Sigmoid colon (tissue), 7 donors: ENCODE results near the gene COQ10B. TPM values are rescaled to one million over a fixed set of nuclear protein-coding genes. Genes with fewer than 3 reads are reported as not detected.

Experiments used
- DNase-seq: peaks from one replicate; pipeline ENCODE4 v3.0.0-alpha.2; 2019
- H3K27ac ChIP-seq, 4 donors: fragments of 200-600 bp; sonication (generic); one replicate each; pipeline ENCODE4 v1.5.1; 2016 to 2019; ENCODE audit warnings: mild to moderate bottlenecking in 1 of 4
- H3K27me3 ChIP-seq, 3 donors: fragments of 200-600 bp; sonication (generic); one replicate each; pipeline ENCODE4 v1.5.1; 2019; ENCODE audit warnings: mild to moderate bottlenecking in 1 of 3
- H3K36me3 ChIP-seq, 4 donors: fragments of 200-600 bp; sonication (generic); one replicate each; pipeline ENCODE4 v1.5.1; 2016 to 2019
- H3K4me1 ChIP-seq, 4 donors: fragments of 200-600 bp; sonication (generic); one replicate each; pipeline ENCODE4 v1.5.1; 2017 to 2019
- H3K4me3 ChIP-seq, 4 donors: fragments of 200-600 bp; sonication (generic); one replicate each; pipeline ENCODE4 v1.5.1; 2017 to 2019; ENCODE audit warnings: mild to moderate bottlenecking in 2 of 4, moderate library complexity in 1 of 4
- H3K9me3 ChIP-seq, 4 donors: fragments of 200-600 bp in 3 of 4; sonication (generic) in 3 of 4; one replicate each; pipeline versions ENCODE4 v1.5.1 to v1.6.1; 2013 to 2019
- CTCF ChIP-seq, 4 experiments: fragments of 450-650 bp in 3 of 4; fragments of 200-600 bp in 1 of 4; IDR thresholded peaks; one replicate each; pipeline ENCODE4 v1.5.1; 2016 to 2019; ENCODE audit warnings: antibody characterized with exemption in 4 of 4, mild to moderate bottlenecking in 3 of 4, moderate library complexity in 2 of 4
- EP300 ChIP-seq, 4 donors: sonication (generic); formaldehyde crosslinking; IDR thresholded peaks; one replicate each; pipeline ENCODE4 v1.6.1; 2017; ENCODE audit warnings: antibody characterized with exemption in 4 of 4
- POLR2A ChIP-seq, 2 donors: fragments of 450-650 bp; IDR thresholded peaks; one replicate each; pipeline ENCODE4 v1.6.1; 2016; ENCODE audit warnings: antibody characterized with exemption in 2 of 2, mild to moderate bottlenecking in 2 of 2, moderate library complexity in 2 of 2
- POLR2AphosphoS5 ChIP-seq, 4 donors: sonication (generic); formaldehyde crosslinking; IDR thresholded peaks; one replicate each; pipeline ENCODE4 v1.6.1; 2017; ENCODE audit warnings: antibody characterized with exemption in 4 of 4
- WGBS, 2 donors: extraction: QIAGEN DNeasy Blood & Tissue Kit; methylation state at CpG; one replicate each; pipeline ENCODE4 v1.1.7; 2013; 5-methylcytosine and 5-hydroxymethylcytosine counted together
- intact Hi-C: fragments of 100-400 bp; cut with DNase I; formaldehyde crosslinking; loops from one replicate; pipeline ENCODE4 v1.15.1; 2023
- polyA plus RNA-seq, 3 donors: library from polyadenylated mRNA; stranded (reverse); fragments of 200-250 nt; gene quantifications; one replicate each; pipeline ENCODE4 v1.2.3, GENCODE V29; 2013
- total RNA-seq, 4 donors: library from RNA; depleted of rRNA; stranded (reverse); fragments of >200 nt; gene quantifications; one replicate each; pipeline ENCODE4 v1.1.0, GENCODE V29; 2016
- donor health status: healthy with polysubstance abuse.
- donor health status: Bipolar disorder and iron deficiency.
- donor health status: healthy.

COQ10B gene
- total and polyA plus RNA-seq, 7 donors = 15.1 to 77.9 (median 35.0) TPM

GRCh38 chr2:197419438-197419837 is 33.9 kb upstream of the COQ10B start:
- no peak overlapping the region for H3K4me3 ChIP-seq
- H3K27ac ChIP-seq = no peak overlapping the region
- no peaks in the 10 kb centered on the region for H3K9me3 ChIP-seq
- H3K4me1 ChIP-seq = peaks cover 0 to 16% (median 4%) of the 10 kb centered on the region in 4 donors
- DNase-seq = no peak
- H3K27me3 ChIP-seq = no peaks in the 10 kb centered on the region
- peaks cover 17 to 93% (median 47%) of the 10 kb centered on the region in 4 donors for H3K36me3 ChIP-seq
- TF ChIP-seq POLR2A (IDR thresholded peaks at IDR 0.05) = no peak
- no peak for TF ChIP-seq POLR2AphosphoS5 (IDR thresholded peaks at IDR 0.05)
- no peak for TF ChIP-seq EP300 (IDR thresholded peaks at IDR 0.05)
- no peak for TF ChIP-seq CTCF (IDR thresholded peaks at IDR 0.05)
- intact Hi-C loops = no loop called here

- Histone ChIP-seq H3K9me3 (no peaks in the 10 kb centered on the region), H3K4me3 (no peak overlapping the region), H3K27me3 (no peaks in the 10 kb centered on the region), H3K27ac (no peak overlapping the region), H3K36me3 (peaks cover 0 to 54% (median 16%) of the 10 kb centered on the region in 4 donors), H3K4me1 (peaks cover 0 to 55% (median 40%) of the 10 kb centered on the region in 4 donors)
- WGBS, 2 donors = 88 to 92% methylated on average over 2 of the region's 2 CpGs
- TF ChIP-seq CTCF (IDR thresholded peaks at IDR 0.05) = no peak
- TF ChIP-seq POLR2AphosphoS5 (IDR thresholded peaks at IDR 0.05) = no peak
- no peak for TF ChIP-seq POLR2A (IDR thresholded peaks at IDR 0.05)
- no peak for TF ChIP-seq EP300 (IDR thresholded peaks at IDR 0.05)
- no peak for DNase-seq
- intact Hi-C loops = no loop called here
Observed at GRCh38 chr2:197423307-197423706, 30.0 kb upstream of the COQ10B start.

GRCh38 chr2:197425550-197425949 is 27.8 kb upstream of the COQ10B start:
- no peaks in the 10 kb centered on the region for H3K9me3 ChIP-seq
- no peaks in the 10 kb centered on the region for H3K27me3 ChIP-seq
- WGBS, 2 donors = 63 to 70% methylated on average over 7 of the region's 7 CpGs
- DNase-seq = no peak
- H3K36me3 ChIP-seq = peaks cover 0 to 35% (median 4%) of the 10 kb centered on the region in 4 donors
- intact Hi-C loops = no loop called here
- H3K4me1 ChIP-seq = peaks cover 0 to 71% (median 54%) of the 10 kb centered on the region in 4 donors
- H3K4me3 ChIP-seq = no peak overlapping the region
- peak overlapping the region in 1 of 4 donors; percentile 25 for H3K27ac ChIP-seq
- no peak for TF ChIP-seq CTCF (IDR thresholded peaks at IDR 0.05)

GRCh38 chr2:197426723-197427603 is 26.4 kb upstream of the COQ10B start:
- Histone ChIP-seq H3K4me1 (peaks cover 0 to 80% (median 66%) of the 10 kb centered on the region in 4 donors), H3K36me3 (peaks cover 0 to 21% (median 3%) of the 10 kb centered on the region in 4 donors), H3K27ac (no peak overlapping the region), H3K9me3 (no peaks in the 10 kb centered on the region), H3K4me3 (no peak overlapping the region), H3K27me3 (no peaks in the 10 kb centered on the region)
- WGBS, 2 donors = 35 to 63% methylated on average over 2 of the region's 2 CpGs
- intact Hi-C loops = no loop called here
- TF ChIP-seq EP300 (IDR thresholded peaks at IDR 0.05) (no peak), POLR2A (IDR thresholded peaks at IDR 0.05) (no peak), POLR2AphosphoS5 (IDR thresholded peaks at IDR 0.05) (no peak), CTCF (IDR thresholded peaks at IDR 0.05) (no peak)
- no peak for DNase-seq
